H9 (cell line): ENCODE measurements around the gene MRLN. TPM values are rescaled to one million over a fixed set of nuclear protein-coding genes. Genes with fewer than 3 reads are reported as not detected.

Source experiments
- DNase-seq: peaks from one replicate; pipeline ENCODE4 v3.0.0-alpha.2; 2017
- H2AFZ ChIP-seq: one replicate; pipeline ENCODE4 v1.6.1; 2013; ENCODE audit warnings: mild to moderate bottlenecking, low read length, control low read depth, moderate library complexity
- H2AK5ac ChIP-seq: 2 replicates; pipeline ENCODE4 v1.6.1; 2013; ENCODE audit warnings: low read length, control low read depth, mixed read lengths; ENCODE audit not compliant: insufficient read length
- H2BK120ac ChIP-seq: one replicate; pipeline ENCODE4 v1.6.1; 2013; ENCODE audit warnings: low read depth, mild to moderate bottlenecking, low read length, control low read depth, inconsistent platforms; ENCODE audit not compliant: poor library complexity, severe bottlenecking
- H2BK12ac ChIP-seq: 2 replicates; pipeline ENCODE4 v1.6.1; 2013; ENCODE audit warnings: low read length, control low read depth, mixed read lengths, low read depth; ENCODE audit not compliant: insufficient read length
- H2BK15ac ChIP-seq: 2 replicates; pipeline ENCODE4 v1.6.1; 2013; ENCODE audit warnings: low read depth, low read length, control low read depth
- H2BK20ac ChIP-seq: one replicate; pipeline ENCODE4 v1.6.1; 2013; ENCODE audit warnings: low read depth, mild to moderate bottlenecking, low read length, control low read depth, inconsistent platforms; ENCODE audit not compliant: poor library complexity, severe bottlenecking
- H2BK5ac ChIP-seq: 2 replicates; pipeline ENCODE4 v1.6.1; 2013; ENCODE audit warnings: low read length, control low read depth, mixed read lengths; ENCODE audit not compliant: insufficient read length
- H3K14ac ChIP-seq: 2 replicates; pipeline ENCODE4 v1.6.1; 2013; ENCODE audit warnings: low read length, control low read depth; ENCODE audit not compliant: insufficient read depth
- H3K18ac ChIP-seq: 2 replicates; pipeline ENCODE4 v1.6.1; 2013; ENCODE audit warnings: low read depth, mild to moderate bottlenecking, mixed read lengths, low read length, control low read depth; ENCODE audit not compliant: insufficient read length
- H3K23ac ChIP-seq: 2 replicates; pipeline ENCODE4 v1.6.1; 2013; ENCODE audit warnings: low read length, control low read depth, mixed read lengths, low read depth; ENCODE audit not compliant: insufficient read length
- H3K23me2 ChIP-seq: 2 replicates; pipeline ENCODE4 v1.6.1; 2013; ENCODE audit warnings: low read depth, mild to moderate bottlenecking, mixed read lengths, low read length, control low read depth; ENCODE audit not compliant: insufficient read length, poor library complexity, severe bottlenecking
- H3K27ac ChIP-seq: 2 replicates; pipeline ENCODE4 v1.5.1; 2013; ENCODE audit warnings: low read length, control low read depth, mixed read lengths, low read depth; ENCODE audit not compliant: insufficient read length
- H3K27me3 ChIP-seq: 2 replicates; pipeline ENCODE4 v1.6.1; 2013; ENCODE audit warnings: low read length, control low read depth, inconsistent platforms; ENCODE audit not compliant: insufficient read depth
- H3K4ac ChIP-seq: 2 replicates; pipeline ENCODE4 v1.6.1; 2013; ENCODE audit warnings: low read depth, mild to moderate bottlenecking, control low read depth, inconsistent platforms, low read length, moderate library complexity
- H3K4me1 ChIP-seq: 2 replicates; pipeline ENCODE4 v1.6.1; 2013; ENCODE audit warnings: low read length, control low read depth, inconsistent platforms; ENCODE audit not compliant: insufficient read depth
- H3K4me2 ChIP-seq: 2 replicates; pipeline ENCODE4 v1.6.1; 2013; ENCODE audit warnings: low read length, control low read depth, mixed read lengths; ENCODE audit not compliant: insufficient read length, insufficient read depth
- H3K56ac ChIP-seq: 2 replicates; pipeline ENCODE4 v1.6.1; 2013; ENCODE audit warnings: low read depth, mild to moderate bottlenecking, mixed read lengths, low read length, control low read depth; ENCODE audit not compliant: insufficient read length
- H3K79me1 ChIP-seq: 2 replicates; pipeline ENCODE4 v1.6.1; 2013; ENCODE audit warnings: low read depth, mild to moderate bottlenecking, moderate library complexity, low read length, control low read depth, inconsistent platforms; ENCODE audit not compliant: insufficient read depth, poor library complexity, severe bottlenecking
- H3K79me2 ChIP-seq: 2 replicates; pipeline ENCODE4 v1.6.1; 2013; ENCODE audit warnings: low read length, control low read depth, inconsistent platforms; ENCODE audit not compliant: insufficient read depth
- H3K9ac ChIP-seq: 2 replicates; pipeline ENCODE4 v1.6.1; 2013; ENCODE audit warnings: low read length, control low read depth, mixed read lengths; ENCODE audit not compliant: insufficient read length; ENCODE audit errors: extremely low read depth
- H3K9me3 ChIP-seq: one replicate; pipeline ENCODE4 v1.6.1; 2013; ENCODE audit warnings: low read depth, low read length, inconsistent platforms; ENCODE audit not compliant: control insufficient read depth
- H3T11ph ChIP-seq: one replicate; pipeline ENCODE4 v1.6.1; 2013; ENCODE audit warnings: mild to moderate bottlenecking, low read length, control low read depth, inconsistent platforms
- H4K20me1 ChIP-seq: one replicate; pipeline ENCODE4 v1.6.1; 2013; ENCODE audit not compliant: control insufficient read depth, insufficient read length, insufficient read depth
- H4K5ac ChIP-seq: 2 replicates; pipeline ENCODE4 v1.6.1; 2013; ENCODE audit warnings: low read depth, mild to moderate bottlenecking, mixed read lengths, low read length, control low read depth; ENCODE audit not compliant: insufficient read length
- H4K8ac ChIP-seq: replicated peaks from 2 replicates; pipeline ENCODE4 v1.6.1; 2013; ENCODE audit warnings: low read length, control low read depth, mixed read lengths, low read depth; ENCODE audit not compliant: insufficient read length
- H4K91ac ChIP-seq: 2 replicates; pipeline ENCODE4 v1.6.1; 2013; ENCODE audit warnings: low read depth, mild to moderate bottlenecking, moderate library complexity, mixed read lengths, low read length, control low read depth; ENCODE audit not compliant: insufficient read length
- H3K27ac Mint-ChIP-seq, 3 experiments: 2 replicates in 2 of 3; 3 replicates in 1 of 3; pipeline ENCODE4 v1.8.0; 2020 to 2021; ENCODE audit warnings: mixed read lengths in 3 of 3, mild to moderate bottlenecking in 1 of 3, moderate library complexity in 1 of 3
- H3K27me3 Mint-ChIP-seq: 2 replicates; pipeline ENCODE4 v1.8.0; 2021; ENCODE audit warnings: low read depth, mild to moderate bottlenecking, moderate library complexity, mixed read lengths
- H3K36me3 Mint-ChIP-seq, 3 experiments: 2 replicates in 2 of 3; 3 replicates in 1 of 3; pipeline ENCODE4 v1.8.0; 2020 to 2021; ENCODE audit warnings: low read depth in 3 of 3, mixed read lengths in 3 of 3; ENCODE audit not compliant: insufficient read depth in 1 of 3
- H3K4me1 Mint-ChIP-seq, 2 experiments: 2 replicates each; pipeline ENCODE4 v1.8.0; 2020; ENCODE audit warnings: mixed read lengths in 2 of 2
- H3K4me3 Mint-ChIP-seq, 2 experiments: 2 replicates in 1 of 2; 3 replicates in 1 of 2; pipeline ENCODE4 v1.8.0; 2020 to 2021; ENCODE audit warnings: mild to moderate bottlenecking in 2 of 2, mixed read lengths in 2 of 2, moderate library complexity in 1 of 2
- H3K9me3 Mint-ChIP-seq, 2 experiments: 2 replicates in 1 of 2; 3 replicates in 1 of 2; pipeline ENCODE4 v1.8.0; 2020; ENCODE audit warnings: mild to moderate bottlenecking in 2 of 2, mixed read lengths in 2 of 2, moderate library complexity in 1 of 2
- CTCF ChIP-seq: fragments of 200-600 bp; sonication (generic); conservative IDR thresholded peaks from 3 replicates; pipeline ENCODE4 v1.8.0; 2021; ENCODE audit warnings: antibody characterized with exemption, mild to moderate bottlenecking
- WGBS: extraction: QIAGEN DNeasy Blood & Tissue Kit; methylation state at CpG from one replicate; pipeline ENCODE4 v1.1.7; 2013; ENCODE audit warnings: missing lambda C conversion rate, low lambda C conversion rate, mixed read lengths; ENCODE audit not compliant: insufficient read length; ENCODE audit errors: extremely low coverage; 5-methylcytosine and 5-hydroxymethylcytosine counted together
- total RNA-seq: library from RNA; stranded (reverse); gene quantifications from 2 replicates; pipeline ENCODE4 v1.2.1, GENCODE V29; 2021

Gene MRLN
- total RNA-seq, 1 experiment from 2014 or later: not detected

DNA sequence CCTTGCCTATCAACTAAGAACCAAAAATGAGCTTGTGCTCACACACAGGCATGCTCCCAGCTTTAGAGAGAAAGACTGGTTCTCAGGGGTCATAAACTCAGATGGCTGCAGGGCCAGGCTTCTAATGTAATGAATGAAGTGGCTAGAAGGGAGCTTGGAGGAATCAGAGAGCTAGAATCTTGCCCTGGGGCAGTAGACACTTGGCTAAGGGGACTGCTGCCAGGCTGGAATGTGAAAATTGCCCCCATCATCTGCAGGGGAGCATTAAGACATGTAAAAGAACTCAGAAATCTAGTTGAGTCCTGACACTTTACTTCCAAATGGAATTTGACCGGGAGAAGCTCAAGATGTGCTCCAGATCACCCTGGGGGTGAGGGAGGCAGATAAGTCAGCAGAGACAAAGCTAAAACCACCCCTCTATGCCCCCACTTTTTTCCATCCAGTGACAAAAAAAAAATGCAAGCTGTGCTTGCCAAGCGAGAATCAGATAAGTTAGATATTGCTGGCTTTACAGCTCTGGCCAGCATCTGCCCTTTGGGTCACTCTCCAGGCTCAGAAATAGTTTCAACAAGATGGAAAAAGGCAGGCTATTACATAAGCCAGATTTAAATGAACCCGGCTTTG lies 41.3 kb downstream of the MRLN start:
- Histone ChIP-seq H3K27ac (no peak overlapping the region), H2BK15ac (no peak overlapping the region), H4K8ac (no peak overlapping the region), H2AFZ (no peak overlapping the region), H3K56ac (no peak overlapping the region), H3K27me3 (no peaks in the 10 kb centered on the region; the same call in 1 of the 2 replicates), H3K23me2 (peaks cover 18% of the 10 kb centered on the region), H2BK120ac (no peak overlapping the region), H3K18ac (no peak overlapping the region), H4K5ac (no peak overlapping the region), H3K14ac (no peak overlapping the region), H3T11ph (no peak overlapping the region), H2BK12ac (no peak overlapping the region), H2AK5ac (no peak overlapping the region), H3K4ac (no peak overlapping the region), H3K4me1 (no peaks in the 10 kb centered on the region; the same call in 1 of the 2 replicates), H4K20me1 (no peaks in the 10 kb centered on the region), H3K79me1 (no peaks in the 10 kb centered on the region), H2BK20ac (no peak overlapping the region), H3K9me3 (no peaks in the 10 kb centered on the region), H3K4me2 (no peak overlapping the region), H3K9ac (no peak overlapping the region), H3K79me2 (no peaks in the 10 kb centered on the region), H2BK5ac (no peak overlapping the region), H4K91ac (no peak overlapping the region), H3K23ac (no peak overlapping the region)
- no peak overlapping the region for H3K4me3 Mint-ChIP-seq
- H3K27me3 Mint-ChIP-seq: peaks cover 46% of the 10 kb centered on the region
- TF ChIP-seq CTCF: no peak
- H3K9me3 Mint-ChIP-seq: no peaks in the 10 kb centered on the region
- no peak for DNase-seq
- no CpG with 5 or more reads among the region's 3 CpGs for WGBS
- H3K4me1 Mint-ChIP-seq: peaks cover 8 to 22% of the 10 kb centered on the region in 2 experiments
- peaks cover 0 to 11% (median 0%) of the 10 kb centered on the region in 3 experiments; a peak in 1 of 7 replicates for H3K36me3 Mint-ChIP-seq
- no peak overlapping the region for H3K27ac Mint-ChIP-seq
